HG02884 (cell line): ENCODE results near the gene VGLL4.

Source experiments
- ATAC-seq: cut with Tn5 transposase; IDR thresholded peaks from one replicate; pipeline ENCODE4 v1.9.1; 2021; ENCODE audit warnings: mild to moderate bottlenecking, moderate library complexity; ENCODE audit not compliant: unreplicated experiment

The VGLL4 gene

GRCh38 chr3:11509173-11510000, 134.3 kb downstream of the VGLL4 start:
- ATAC-seq: no peak

GRCh38 chr3:11508346-11509172, 135.2 kb downstream of the VGLL4 start:
- no peak for ATAC-seq

GRCh38 chr3:11507719-11508118, 136.0 kb downstream of the VGLL4 start:
- no peak for ATAC-seq
